HG03378 (cell line): ENCODE results near the gene E2F1.
"Not testable (repeated sequence)": the region's sequence is repeated elsewhere in the genome, so short reads cannot be mapped to it uniquely, and the experiment has no call there.

ENCODE experiments used
- ATAC-seq: cut with Tn5 transposase; IDR thresholded peaks from one replicate; pipeline ENCODE4 v1.9.1; 2021; ENCODE audit warnings: mild to moderate bottlenecking, moderate library complexity; ENCODE audit not compliant: unreplicated experiment

E2F1 gene

DNA sequence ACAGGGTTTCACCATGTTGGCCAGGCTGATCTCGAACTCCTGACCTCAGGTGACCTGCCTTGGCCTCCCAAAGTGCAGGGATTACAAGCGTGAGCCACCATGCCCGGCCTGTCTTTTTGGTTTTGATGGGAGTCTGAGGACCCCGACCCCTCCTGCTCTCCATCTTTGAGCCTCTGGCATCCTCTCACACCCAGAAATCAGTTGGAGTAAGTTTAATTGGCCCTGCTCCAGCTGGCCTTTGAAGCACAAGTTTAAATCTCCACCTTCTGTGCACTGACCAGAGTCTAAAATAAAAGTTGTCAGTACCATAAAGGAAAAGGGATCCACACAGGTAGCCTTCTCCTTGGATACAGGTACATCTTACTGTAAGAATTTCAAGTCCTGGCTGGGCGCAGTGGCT lies 40.0 kb downstream of the E2F1 start:
- ATAC-seq = no peak

DNA sequence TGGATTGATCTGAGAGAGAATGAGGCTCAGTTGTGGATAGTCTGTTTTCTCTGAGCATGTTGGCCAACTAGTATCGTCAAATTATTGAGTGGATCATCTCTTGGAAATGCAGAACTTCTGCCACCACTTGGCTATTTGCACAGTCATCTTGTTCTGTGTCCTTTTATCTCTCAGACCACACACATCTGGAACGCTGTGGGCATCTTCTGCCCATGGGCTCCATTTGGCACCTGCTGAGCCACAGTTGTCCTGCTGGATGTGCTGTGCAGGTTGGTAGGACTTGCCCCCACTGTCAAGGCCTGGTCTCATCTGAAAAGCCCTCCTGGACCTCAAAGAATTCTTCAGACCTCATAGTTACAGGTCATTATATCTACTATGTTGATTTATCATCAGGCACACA lies 40.8 kb downstream of the E2F1 start:
- ATAC-seq = no peak

DNA sequence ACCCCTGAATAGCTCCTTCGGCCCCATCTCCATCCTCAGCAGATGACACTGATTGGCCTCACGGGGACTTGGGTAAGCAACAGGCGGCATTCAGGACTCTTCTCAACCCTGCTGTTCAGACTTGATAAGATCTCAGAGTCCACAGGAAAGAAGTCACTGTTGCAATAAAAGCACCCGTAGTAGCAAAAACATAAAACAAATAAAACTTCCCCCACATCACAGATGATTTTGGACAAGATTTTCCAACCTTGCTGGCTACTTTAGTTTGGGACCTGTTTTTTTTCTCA lies 41.2 kb downstream of the E2F1 start:
- ATAC-seq = no peak

DNA sequence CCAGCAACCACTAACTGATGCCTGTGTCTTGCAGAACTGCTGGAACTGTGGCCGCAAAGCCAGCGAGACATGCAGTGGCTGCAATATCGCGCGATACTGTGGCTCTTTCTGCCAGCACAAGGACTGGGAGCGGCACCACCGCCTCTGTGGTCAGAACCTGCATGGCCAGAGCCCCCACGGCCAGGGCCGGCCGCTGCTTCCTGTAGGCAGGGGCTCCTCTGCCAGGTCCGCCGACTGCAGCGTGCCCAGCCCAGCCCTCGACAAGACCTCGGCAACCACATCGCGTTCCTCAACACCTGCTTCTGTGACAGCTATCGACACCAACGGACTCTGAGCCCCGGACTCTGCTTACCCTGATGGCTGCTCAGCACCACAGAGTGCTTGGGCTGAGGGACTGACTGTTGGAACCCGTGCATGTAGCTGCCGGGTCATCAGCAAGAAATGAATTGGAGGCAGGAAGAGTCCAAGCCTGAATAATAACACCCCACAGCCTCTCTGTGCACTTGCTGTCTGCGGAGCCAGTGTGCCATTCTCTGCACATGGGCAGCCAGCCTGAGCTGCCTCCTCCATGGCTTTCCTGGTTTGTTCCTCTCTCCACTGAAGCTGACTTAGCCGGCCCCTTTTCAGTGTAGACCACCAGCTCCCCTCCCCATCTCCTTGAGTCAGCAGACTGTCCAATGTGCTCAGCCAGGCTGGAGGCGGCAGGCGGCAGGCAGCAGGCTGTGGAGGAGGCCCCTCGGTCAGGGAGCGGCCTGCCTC lies 41.7 kb downstream of the E2F1 start:
- no peak for ATAC-seq

DNA sequence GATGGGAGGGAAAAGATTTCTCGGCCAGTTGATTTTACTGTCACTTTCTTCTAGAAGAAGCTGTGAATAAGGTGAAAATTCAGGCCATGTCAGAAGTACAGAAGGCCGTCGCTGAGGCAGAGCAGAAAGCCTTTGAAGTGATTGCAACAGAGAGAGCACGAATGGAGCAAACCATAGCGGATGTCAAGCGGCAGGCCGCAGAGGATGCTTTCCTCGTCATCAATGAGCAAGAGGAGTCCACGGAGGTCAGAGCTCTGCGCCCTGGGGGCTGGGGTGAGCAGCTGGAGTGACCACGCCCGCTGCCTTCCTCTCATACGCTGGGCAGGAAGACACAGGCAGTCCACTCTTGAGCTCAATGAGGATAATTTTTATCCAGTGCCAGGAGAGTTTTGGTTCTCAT lies 45.9 kb downstream of the E2F1 start:
- ATAC-seq = no peak

DNA sequence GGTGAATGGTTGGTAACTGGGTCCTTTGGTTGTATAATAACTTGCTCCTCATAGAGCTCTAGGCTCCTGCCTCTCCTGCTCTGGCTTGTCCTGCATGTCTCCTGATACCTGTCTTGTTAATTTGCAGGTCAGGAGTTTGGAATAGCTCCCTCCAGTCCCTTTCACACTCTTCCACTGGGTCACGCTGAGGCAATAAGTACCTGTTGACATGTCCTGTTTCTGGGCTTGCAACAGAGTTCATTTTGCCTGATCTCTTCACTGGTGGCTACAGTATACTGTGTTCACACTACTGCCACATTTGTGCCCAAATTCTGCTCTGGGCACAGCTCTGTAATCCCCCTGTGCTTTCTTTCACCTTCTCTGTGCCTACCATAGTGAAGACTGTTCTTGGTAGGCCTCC lies 49.4 kb downstream of the E2F1 start:
- no peak for ATAC-seq

DNA sequence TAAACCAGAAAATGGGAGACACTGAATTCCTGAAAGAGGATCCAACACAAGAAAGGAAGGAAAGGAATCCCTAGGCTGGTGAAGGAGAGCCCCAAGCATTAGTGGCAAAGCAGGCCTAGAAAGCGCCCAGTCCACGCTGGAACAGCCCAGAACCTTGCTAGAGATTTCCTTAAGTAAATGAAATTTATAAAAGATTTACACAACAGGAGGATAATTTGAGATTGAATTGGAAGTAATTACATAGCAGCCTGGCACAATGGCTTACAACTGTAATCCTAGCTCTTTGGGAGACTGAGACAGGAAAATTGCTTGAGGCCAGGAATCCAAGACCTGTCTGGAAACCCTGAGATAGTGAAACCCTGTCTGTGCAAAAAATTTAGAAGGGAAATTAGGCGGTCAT lies 50.8 kb downstream of the E2F1 start:
- ATAC-seq = no peak

DNA sequence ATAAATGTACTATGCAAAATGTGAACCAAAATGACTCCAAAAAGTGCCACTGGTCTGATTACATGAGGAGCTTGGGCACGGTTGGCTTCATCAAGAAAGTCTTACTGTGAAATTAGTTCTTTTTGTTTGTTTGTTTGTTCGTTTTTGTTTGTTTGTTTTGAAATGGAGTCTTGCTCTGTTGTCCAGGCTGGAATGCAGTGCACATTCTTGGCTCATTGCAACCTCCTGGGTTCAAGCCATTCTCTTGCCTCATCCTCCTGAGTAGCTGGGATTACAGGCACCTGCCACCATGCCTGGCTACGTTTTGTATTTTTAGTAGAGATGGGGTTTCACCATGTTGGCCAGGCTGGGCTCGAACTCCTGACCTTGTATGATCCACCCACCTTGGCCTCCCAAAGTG lies 54.3 kb downstream of the E2F1 start:
- ATAC-seq = not testable (repeated sequence)

DNA sequence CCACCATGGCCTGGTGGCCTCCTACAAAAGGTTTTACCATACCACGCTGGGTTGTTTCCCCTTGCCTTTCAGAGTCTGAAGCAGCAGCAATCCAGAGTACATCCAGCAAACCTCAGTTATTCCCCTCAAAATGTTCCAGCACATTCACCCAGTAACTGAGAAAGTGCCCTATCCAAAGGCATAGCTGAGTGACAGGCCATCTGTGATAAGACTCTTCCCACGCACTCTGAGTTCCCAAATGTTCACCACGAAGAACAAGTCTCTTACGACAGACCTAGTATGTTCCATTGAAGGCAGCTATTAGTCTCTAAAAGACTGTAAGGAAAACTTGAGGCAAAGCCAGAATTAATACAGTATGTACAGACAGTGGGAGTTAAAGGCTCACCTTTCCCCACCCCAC lies 55.7 kb downstream of the E2F1 start:
- ATAC-seq = no peak

DNA sequence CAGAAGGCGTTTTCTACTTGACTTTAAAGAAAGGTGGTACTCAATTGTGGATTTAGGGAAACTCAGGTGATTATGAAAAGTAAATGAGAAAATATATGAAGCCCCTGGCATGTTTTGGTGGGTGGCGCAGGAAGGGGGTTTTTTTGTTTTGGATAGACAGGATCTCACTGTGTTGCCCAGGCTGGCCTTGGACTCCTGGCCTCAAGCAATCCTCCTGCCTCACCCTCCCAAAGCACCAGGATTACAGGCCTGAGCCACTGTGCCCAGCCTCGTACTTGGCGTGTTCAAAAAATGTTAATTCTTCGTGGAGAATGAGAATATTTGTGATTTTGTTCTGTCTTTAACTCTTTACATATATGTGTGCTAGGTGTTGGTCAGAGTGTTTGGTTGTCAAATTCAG lies 56.2 kb downstream of the E2F1 start:
- ATAC-seq = no peak

DNA sequence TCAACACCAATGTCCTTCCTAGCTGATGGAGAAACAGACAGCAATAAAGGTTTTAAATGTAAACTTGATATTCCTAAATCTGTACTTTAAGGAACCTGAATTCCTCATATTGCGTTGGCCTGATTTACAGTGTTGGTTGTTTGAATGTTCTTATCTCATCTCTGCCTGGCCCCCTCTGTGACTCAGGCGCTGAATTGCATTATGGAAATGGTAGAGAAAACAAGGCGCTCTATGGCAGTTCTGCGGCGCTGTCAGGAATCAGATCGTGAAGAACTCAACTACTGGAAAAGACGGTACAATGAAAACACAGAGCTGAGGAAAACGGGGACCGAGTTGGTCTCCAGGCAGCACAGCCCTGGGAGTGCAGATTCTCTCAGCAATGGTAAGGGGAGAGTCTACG lies 56.7 kb downstream of the E2F1 start:
- ATAC-seq = no peak

DNA sequence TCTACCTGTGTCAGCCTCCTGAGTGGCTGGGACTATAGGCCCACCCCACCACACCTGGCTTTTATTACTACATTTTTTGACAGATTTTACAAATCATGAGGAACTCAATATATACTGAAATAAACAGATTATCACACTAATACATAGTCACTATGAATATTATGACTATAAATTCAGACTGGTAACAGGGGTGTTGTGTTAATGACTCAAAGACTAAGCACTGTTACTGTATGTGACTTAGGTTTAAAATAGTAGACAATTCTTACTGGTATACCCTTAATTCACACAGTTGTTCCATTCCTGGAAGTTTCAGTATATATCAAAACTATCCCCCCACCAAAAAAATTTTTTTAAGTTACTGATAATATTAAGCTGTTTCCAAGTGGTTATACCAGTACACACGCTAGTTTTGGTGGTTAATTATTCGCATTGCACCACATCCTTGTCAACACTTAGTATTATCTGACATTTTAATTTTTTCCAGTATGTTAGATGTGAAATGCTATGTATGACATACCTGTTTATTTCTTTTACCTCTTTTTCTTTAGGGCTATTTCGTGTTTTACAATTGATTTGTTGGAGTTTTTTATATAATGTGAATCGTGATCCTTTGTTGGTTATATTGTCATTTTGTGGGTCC lies 58.5 kb downstream of the E2F1 start:
- no peak for ATAC-seq

DNA sequence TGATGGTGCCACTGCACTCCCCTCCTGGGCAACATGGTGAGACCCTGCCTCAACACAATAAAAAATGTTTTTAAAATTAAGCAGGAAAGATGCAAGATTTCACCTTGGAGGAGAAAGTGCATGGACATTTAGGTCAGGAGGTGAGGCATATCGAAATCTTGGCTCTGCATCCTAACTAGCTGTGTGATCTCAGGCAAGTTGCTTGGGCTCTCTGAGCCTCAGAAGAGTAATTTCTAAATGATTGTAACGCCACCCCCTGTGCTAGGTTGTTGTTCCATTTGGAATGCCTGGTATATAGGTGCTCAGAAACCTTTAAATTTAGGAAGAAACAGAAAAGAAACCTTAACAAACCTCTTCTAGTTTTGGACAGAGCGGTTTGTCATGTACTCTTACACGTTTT lies 60.0 kb downstream of the E2F1 start:
- no peak for ATAC-seq
